Adrenal gland (tissue), 12 donors: ENCODE results near the gene DCLK3. TPM values are rescaled to one million over a fixed set of nuclear protein-coding genes. Genes with fewer than 3 reads are reported as not detected.
A peak's percentile ranks its signal among the peaks of the same experiment; 100 is the strongest.

ENCODE experiments used
- DNase-seq, 7 donors: peaks; one replicate each; pipeline ENCODE4 v3.0.0-alpha.2; 2019 to 2020
- H3K27ac ChIP-seq, 5 donors: fragments of 200-600 bp; sonication (generic) in 4 of 5; 1 replicate in 3 of 5; 2 replicates in 2 of 5; pipeline versions ENCODE4 v1.5.1 to v1.8.0; 2016 to 2020; ENCODE audit warnings: mild to moderate bottlenecking in 1 of 5
- H3K27me3 ChIP-seq: fragments of 200-600 bp; 2 replicates; pipeline ENCODE4 v1.8.0; 2021
- H3K36me3 ChIP-seq, 2 donors: fragments of 200-600 bp; replicated peaks in 1 of 2; 1 replicate in 1 of 2; 2 replicates in 1 of 2; pipeline versions ENCODE4 v1.5.1 to v1.8.0; 2018 to 2022
- H3K4me1 ChIP-seq, 2 donors: fragments of 200-600 bp; replicated peaks in 1 of 2; 1 replicate in 1 of 2; 2 replicates in 1 of 2; pipeline versions ENCODE4 v1.5.1 to v1.8.0; 2018 to 2021
- H3K4me3 ChIP-seq, 4 donors: fragments of 200-600 bp; sonication (generic) in 3 of 4; one replicate each; pipeline ENCODE4 v1.5.1; 2016 to 2018
- H3K9me3 ChIP-seq, 3 donors: fragments of 200-600 bp; sonication (generic) in 1 of 3; replicated peaks in 1 of 3; 1 replicate in 2 of 3; 2 replicates in 1 of 3; pipeline versions ENCODE4 v1.5.1 to v1.8.0; 2016 to 2021
- POLR2A ChIP-seq, 2 donors: fragments of 450-650 bp; IDR thresholded peaks; one replicate each; pipeline ENCODE4 v1.6.1; 2017; ENCODE audit warnings: antibody characterized with exemption in 2 of 2, mild to moderate bottlenecking in 2 of 2, moderate library complexity in 1 of 2
- WGBS, 4 donors: extraction: QIAGEN DNeasy Blood & Tissue Kit in 2 of 4; methylation state at CpG; one replicate each; pipeline versions ENCODE4 v1.1.5 to v1.1.7; 2013 to 2017; 5-methylcytosine and 5-hydroxymethylcytosine counted together
- intact Hi-C, 2 donors: fragments of 100-400 bp; cut with DNase I; formaldehyde crosslinking; loops; one replicate each; pipeline versions ENCODE4 v1.14.1 to v1.15.0; 2022 to 2023
- polyA plus RNA-seq, 3 donors: library from polyadenylated mRNA; stranded (reverse); fragments of 200-250 nt in 2 of 3; fragments of 350-450 nt in 1 of 3; fragmentation: Illumina TruSeq in 1 of 3; extraction: RNeasy Lipid Tissue Mini Kit (QIAGEN cat#74804) in 1 of 3; gene quantifications; one replicate each; pipeline ENCODE4 v1.2.3, GENCODE V29; 2013 to 2014
- total RNA-seq, 9 donors: library from RNA; depleted of rRNA in 4 of 9; stranded (reverse); fragments of >200 nt in 4 of 9; fragments of 120-200 nt in 1 of 9; fragmentation: NEBNext Ultra II Directional in 1 of 9; extraction: Animal tissue kit (Norgen Biotek cat#: 25700) in 1 of 9; gene quantifications; one replicate each; pipeline versions ENCODE4 v1.1.0 to v1.2.4, GENCODE V29; 2013 to 2023
- TF ChIP-seq, protein P1 (sequence below), 6 experiments: fragments of 450-650 bp in 4 of 6; fragments of 200-600 bp in 2 of 6; sonication (generic) in 1 of 6; IDR thresholded peaks; 1 replicate in 5 of 6; 2 replicates in 1 of 6; pipeline versions ENCODE4 v1.5.1 to v1.8.0; 2016 to 2021; ENCODE audit warnings: antibody characterized with exemption in 6 of 6, mild to moderate bottlenecking in 2 of 6, moderate library complexity in 1 of 6
- donor health status: healthy with polysubstance abuse.
- donor health status: Bipolar disorder and iron deficiency.
- donor health status: DM: yes; HTN: yes; CAD: no.
- donor health status: DM: no; HTN: no; CAD: no.
- donor health status: DM: no; HTN: no; CAD: no.
- donor health status: DM: yes; HTN: yes; CAD: no.

The DCLK3 gene
- total and polyA plus RNA-seq, 12 donors = under 0.01 to 1.5 (median 0.15) TPM; not detected in 6

DNA sequence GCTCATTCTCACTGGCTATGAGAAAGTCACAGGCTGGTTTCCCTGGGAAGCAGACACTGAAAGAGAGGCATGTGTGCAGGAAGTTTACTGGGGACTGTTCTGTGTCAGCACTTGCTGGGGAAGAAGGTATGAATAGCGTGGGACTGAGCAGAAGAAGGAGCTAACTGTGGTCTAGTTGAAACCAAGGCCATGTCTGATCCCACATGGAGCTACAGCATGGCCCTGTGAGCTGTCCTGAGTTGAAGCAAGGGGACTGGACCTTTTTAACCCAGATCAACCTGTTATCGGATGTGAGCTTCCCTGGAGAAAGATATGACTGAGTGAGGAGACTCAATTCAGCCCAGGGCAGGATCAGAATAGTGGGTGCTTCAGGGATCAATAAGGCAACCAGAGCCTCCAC lies 53.7 kb downstream of the DCLK3 start:
- intact Hi-C loops = no loop called here
- no peak for DNase-seq
- Histone ChIP-seq H3K4me1 (no peaks in the 10 kb centered on the region), H3K9me3 (no peaks in the 10 kb centered on the region), H3K4me3 (no peak overlapping the region), H3K36me3 (no peaks in the 10 kb centered on the region), H3K27me3 (no peaks in the 10 kb centered on the region), H3K27ac (no peak overlapping the region)
- TF ChIP-seq, protein P1, sequence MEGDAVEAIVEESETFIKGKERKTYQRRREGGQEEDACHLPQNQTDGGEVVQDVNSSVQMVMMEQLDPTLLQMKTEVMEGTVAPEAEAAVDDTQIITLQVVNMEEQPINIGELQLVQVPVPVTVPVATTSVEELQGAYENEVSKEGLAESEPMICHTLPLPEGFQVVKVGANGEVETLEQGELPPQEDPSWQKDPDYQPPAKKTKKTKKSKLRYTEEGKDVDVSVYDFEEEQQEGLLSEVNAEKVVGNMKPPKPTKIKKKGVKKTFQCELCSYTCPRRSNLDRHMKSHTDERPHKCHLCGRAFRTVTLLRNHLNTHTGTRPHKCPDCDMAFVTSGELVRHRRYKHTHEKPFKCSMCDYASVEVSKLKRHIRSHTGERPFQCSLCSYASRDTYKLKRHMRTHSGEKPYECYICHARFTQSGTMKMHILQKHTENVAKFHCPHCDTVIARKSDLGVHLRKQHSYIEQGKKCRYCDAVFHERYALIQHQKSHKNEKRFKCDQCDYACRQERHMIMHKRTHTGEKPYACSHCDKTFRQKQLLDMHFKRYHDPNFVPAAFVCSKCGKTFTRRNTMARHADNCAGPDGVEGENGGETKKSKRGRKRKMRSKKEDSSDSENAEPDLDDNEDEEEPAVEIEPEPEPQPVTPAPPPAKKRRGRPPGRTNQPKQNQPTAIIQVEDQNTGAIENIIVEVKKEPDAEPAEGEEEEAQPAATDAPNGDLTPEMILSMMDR (IDR thresholded peaks at IDR 0.05) = no peak
- TF ChIP-seq POLR2A (IDR thresholded peaks at IDR 0.05) = no peak
- WGBS, 4 donors = 44 to 91% (median 50%) methylated on average over 2 of the region's 2 CpGs

DNA sequence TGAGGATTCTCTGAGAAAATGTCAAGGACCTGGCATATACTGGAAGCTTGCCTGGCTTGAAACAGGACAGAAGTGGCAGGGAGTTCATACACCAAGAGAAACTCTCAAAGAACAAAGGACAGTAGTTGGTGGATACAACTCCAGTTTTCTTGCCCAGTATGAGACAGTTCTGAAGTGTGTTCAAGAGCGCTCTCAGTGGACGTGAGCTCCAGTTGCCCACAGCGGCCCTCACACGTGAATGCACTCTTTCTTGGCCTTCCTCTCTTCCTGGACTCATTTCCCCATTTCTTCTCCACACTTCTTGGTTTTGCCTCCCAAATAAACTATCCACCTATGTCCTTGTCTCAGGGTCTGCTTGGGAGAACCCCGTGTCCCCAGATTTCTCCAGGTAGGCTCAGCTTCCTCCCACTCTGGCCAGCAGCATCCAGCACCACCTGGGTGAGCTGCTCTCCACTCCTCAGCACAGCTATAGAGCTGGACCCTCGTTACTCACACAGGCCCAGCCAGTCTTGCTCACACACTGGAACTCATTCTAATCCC lies 54.5 kb downstream of the DCLK3 start:
- Histone ChIP-seq H3K36me3 (no peaks in the 10 kb centered on the region), H3K9me3 (no peaks in the 10 kb centered on the region), H3K4me3 (no peak overlapping the region), H3K27me3 (no peaks in the 10 kb centered on the region), H3K4me1 (no peaks in the 10 kb centered on the region), H3K27ac (no peak overlapping the region)
- 79 to 90% (median 83%) methylated on average over 6 of the region's 6 CpGs for WGBS, 4 donors
- intact Hi-C loops = loop anchor here in 1 of 2 donors (10.0 kb wide), 1 partner anchor 745 kb away; no protein-coding TSS in a partner anchor
- TF ChIP-seq POLR2A (IDR thresholded peaks at IDR 0.05) = no peak
- TF ChIP-seq, protein P1 (IDR thresholded peaks at IDR 0.05) = no peak
- DNase-seq = no peak

DNA sequence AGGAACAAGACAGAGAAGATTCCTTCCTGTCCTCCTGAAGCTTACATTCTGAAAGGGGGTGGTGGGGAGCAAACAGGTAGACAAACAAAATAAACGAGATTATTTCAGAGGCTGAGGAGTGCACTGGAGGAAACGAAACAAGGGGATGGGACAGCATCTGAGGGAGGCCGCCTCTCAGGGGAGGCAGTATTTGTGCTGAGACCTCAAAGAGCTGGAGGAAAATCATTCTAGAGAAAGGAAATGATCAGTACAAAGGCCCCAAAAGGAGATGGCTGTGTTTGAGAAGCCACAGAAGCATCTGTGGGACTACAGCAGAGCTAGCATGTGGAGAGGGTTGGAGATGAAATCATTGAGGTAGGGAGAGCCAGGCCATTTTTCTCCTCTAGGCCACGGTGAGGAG lies 55.1 kb downstream of the DCLK3 start:
- no peaks in the 10 kb centered on the region for H3K36me3 ChIP-seq
- intact Hi-C loops = loop anchor here in 1 of 2 donors (10.0 kb wide), 1 partner anchor 744 kb away; no protein-coding TSS in a partner anchor
- H3K27ac ChIP-seq = no peak overlapping the region
- no peak for DNase-seq
- H3K4me1 ChIP-seq = no peaks in the 10 kb centered on the region
- WGBS, 4 donors = 66 to 82% (median 76%) methylated on average over 4 of the region's 4 CpGs
- H3K27me3 ChIP-seq = no peaks in the 10 kb centered on the region
- no peaks in the 10 kb centered on the region for H3K9me3 ChIP-seq
- TF ChIP-seq, protein P1 (IDR thresholded peaks at IDR 0.05) = no peak
- no peak for TF ChIP-seq POLR2A (IDR thresholded peaks at IDR 0.05)
- H3K4me3 ChIP-seq = no peak overlapping the region

DNA sequence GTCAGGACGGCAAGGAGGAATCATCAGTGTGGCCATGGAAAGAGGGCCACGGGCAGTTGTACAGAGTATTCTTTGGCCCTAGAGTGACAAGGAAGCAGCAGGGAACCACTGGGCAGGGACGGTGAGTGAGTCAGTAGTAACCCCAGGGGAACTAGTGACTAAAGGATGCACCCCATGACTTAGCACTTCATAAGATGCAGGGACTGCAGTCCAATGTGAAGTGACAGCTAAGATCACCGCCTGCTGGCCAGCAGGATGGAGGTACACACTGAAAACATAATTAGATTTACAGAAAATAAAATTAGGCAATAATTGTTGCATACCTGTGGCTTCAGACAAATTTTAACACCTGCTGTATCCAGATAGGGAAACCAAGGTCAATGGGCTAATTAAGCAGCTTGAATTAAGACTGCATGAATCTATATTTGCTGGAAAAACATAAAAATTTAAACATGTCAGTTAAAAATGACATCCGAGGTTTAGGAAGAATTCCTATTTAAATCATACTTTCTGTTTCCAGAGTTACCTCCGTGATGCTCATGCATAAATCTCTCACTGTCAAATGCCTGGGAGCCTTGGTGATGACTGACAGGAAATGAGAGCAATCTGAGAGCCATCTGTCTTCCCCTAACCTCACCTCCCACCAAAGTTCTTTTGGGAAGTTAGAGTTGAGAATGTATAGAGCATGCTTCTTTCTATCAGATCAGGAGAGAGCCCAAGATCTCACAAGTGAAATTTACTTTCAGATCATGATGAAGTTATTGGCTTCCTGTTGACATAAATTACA lies 56.5 kb downstream of the DCLK3 start:
- intact Hi-C loops = loop anchor here in 1 of 2 donors (10.0 kb wide), 1 partner anchor 743 kb away; no protein-coding TSS in a partner anchor
- WGBS, 4 donors = 38 to 49% (median 49%) methylated on average over 6 of the region's 6 CpGs
- TF ChIP-seq, protein P1 (IDR thresholded peaks at IDR 0.05) = peak in 1 of 6 experiments; percentile 9
- TF ChIP-seq POLR2A (IDR thresholded peaks at IDR 0.05) = no peak

More for the DNA sequence above, 56.5 kb downstream of the DCLK3 start:
- no peaks in the 10 kb centered on the region for H3K36me3 ChIP-seq
- no peak overlapping the region for H3K4me3 ChIP-seq
- H3K27me3 ChIP-seq = no peaks in the 10 kb centered on the region
- H3K9me3 ChIP-seq = no peaks in the 10 kb centered on the region
- no peak for DNase-seq
- H3K4me1 ChIP-seq = no peaks in the 10 kb centered on the region
- no peak overlapping the region for H3K27ac ChIP-seq
